DND-41 (cell line): Measurements from ENCODE around the gene PUM2.

Experiments used
- EZH2 ChIP-seq: IDR thresholded peaks from 3 replicates; pipeline ENCODE4 v1.6.1; 2012; ENCODE audit warnings: borderline replicate concordance, low read depth, mild to moderate bottlenecking, moderate library complexity, low read length, inconsistent platforms; ENCODE audit not compliant: severe bottlenecking
- TF ChIP-seq, protein P1 (sequence below): IDR thresholded peaks from 2 replicates; pipeline ENCODE4 v1.5.1; 2012; ENCODE audit warnings: borderline replicate concordance, low read length, moderate library complexity, mild to moderate bottlenecking; ENCODE audit not compliant: poor library complexity, severe bottlenecking; ENCODE audit errors: extremely low read depth

DNA sequence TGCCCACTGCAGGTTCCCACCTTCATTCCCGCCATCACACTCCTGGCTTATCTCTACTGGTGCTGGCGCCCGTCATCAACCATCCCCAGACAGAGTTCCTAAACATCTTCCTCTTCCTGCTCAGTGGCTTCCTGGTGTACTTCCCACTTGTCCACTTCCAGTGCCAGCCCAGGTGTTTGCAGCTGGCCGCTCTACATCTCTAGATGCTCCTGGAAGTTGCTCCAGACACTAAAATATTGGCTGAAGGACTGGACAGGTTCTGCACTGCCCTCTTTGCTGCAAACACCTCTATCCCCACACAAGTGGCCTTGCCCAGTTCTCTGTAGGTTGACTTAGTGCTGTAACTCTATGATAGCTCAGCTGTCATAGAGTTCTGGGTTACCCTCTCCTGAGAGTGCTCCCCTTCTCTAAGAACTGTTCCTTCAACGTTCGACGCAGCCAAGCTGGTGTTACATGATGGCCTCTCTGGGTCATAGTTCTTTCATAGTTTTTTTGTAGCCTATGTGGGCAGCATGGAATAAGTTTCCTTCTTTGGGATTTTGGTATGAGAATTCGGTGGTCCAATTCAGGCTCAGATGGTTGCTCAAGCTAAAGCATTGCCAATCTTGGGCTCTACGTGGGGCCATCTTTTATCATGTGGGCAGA, 45.8 kb upstream of the PUM2 start:
- TF ChIP-seq, protein P1, sequence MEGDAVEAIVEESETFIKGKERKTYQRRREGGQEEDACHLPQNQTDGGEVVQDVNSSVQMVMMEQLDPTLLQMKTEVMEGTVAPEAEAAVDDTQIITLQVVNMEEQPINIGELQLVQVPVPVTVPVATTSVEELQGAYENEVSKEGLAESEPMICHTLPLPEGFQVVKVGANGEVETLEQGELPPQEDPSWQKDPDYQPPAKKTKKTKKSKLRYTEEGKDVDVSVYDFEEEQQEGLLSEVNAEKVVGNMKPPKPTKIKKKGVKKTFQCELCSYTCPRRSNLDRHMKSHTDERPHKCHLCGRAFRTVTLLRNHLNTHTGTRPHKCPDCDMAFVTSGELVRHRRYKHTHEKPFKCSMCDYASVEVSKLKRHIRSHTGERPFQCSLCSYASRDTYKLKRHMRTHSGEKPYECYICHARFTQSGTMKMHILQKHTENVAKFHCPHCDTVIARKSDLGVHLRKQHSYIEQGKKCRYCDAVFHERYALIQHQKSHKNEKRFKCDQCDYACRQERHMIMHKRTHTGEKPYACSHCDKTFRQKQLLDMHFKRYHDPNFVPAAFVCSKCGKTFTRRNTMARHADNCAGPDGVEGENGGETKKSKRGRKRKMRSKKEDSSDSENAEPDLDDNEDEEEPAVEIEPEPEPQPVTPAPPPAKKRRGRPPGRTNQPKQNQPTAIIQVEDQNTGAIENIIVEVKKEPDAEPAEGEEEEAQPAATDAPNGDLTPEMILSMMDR: no peak
- no peak for TF ChIP-seq EZH2
